OCI-LY7 (cell line): Measurements from ENCODE around the gene GSTK1. TPM values are rescaled to one million over a fixed set of nuclear protein-coding genes. Genes with fewer than 3 reads are reported as not detected.

Source experiments
- BruUV-seq: library from RNA; stranded (reverse); fragments of 400-500 nt; replicated peaks from 2 replicates; lab custom pipeline; 2021; lab: Mats Ljungman, UMichigan
- CTCF ChIA-PET: fragments of 300-600 bp; sonication (Branson Sonifier 250); formaldehyde crosslinking; loops from one replicate; lab custom pipeline; 2022; ENCODE audit warnings: antibody characterized with exemption; ENCODE audit not compliant: unreplicated experiment; lab: Charles Lee
- POLR2A ChIA-PET: fragments of 300-600 bp; sonication (Branson Sonifier 250); formaldehyde crosslinking; loops from one replicate; lab custom pipeline; 2022; ENCODE audit warnings: antibody characterized with exemption; lab: Charles Lee
- DNase-seq: peaks from one replicate; pipeline ENCODE4 v3.0.0-alpha.2; 2015; ENCODE audit warnings: low spot score
- H2AFZ ChIP-seq: fragments of 200-600 bp; sonication (generic), shearing (Covaris generic); 2 replicates; pipeline ENCODE4 v1.6.1; 2014; ENCODE audit warnings: mild to moderate bottlenecking, antibody characterized with exemption, low read length, moderate library complexity
- H3K27ac ChIP-seq: fragments of 200-600 bp; sonication (generic); 2 replicates; pipeline ENCODE4 v1.5.1; 2014; ENCODE audit warnings: mixed run types, low read depth, mild to moderate bottlenecking, moderate library complexity, low read length, inconsistent platforms; ENCODE audit not compliant: poor library complexity, severe bottlenecking
- H3K36me3 ChIP-seq: fragments of 200-600 bp; sonication (generic); 2 replicates; pipeline ENCODE4 v1.6.1; 2014; ENCODE audit warnings: mild to moderate bottlenecking, antibody characterized with exemption, low read length, moderate library complexity, mixed read lengths; ENCODE audit not compliant: insufficient read depth
- H3K4me1 ChIP-seq: fragments of 200-600 bp; sonication (generic); 2 replicates; pipeline ENCODE4 v1.5.1; 2014; ENCODE audit warnings: mild to moderate bottlenecking, low read length; ENCODE audit not compliant: insufficient read depth, poor library complexity, severe bottlenecking
- H3K4me2 ChIP-seq: fragments of 200-600 bp; sonication (generic); 2 replicates; pipeline ENCODE4 v1.6.1; 2014; ENCODE audit warnings: mild to moderate bottlenecking, low read length
- H3K4me3 ChIP-seq: fragments of 200-600 bp; sonication (generic); 2 replicates; pipeline ENCODE4 v1.5.1; 2014; ENCODE audit warnings: mild to moderate bottlenecking, low read depth, low read length; ENCODE audit not compliant: poor library complexity, severe bottlenecking
- H3K79me2 ChIP-seq: fragments of 200-600 bp; sonication (generic); 2 replicates; pipeline ENCODE4 v1.6.1; 2016; ENCODE audit warnings: low read depth, mild to moderate bottlenecking, low read length, moderate library complexity, mixed read lengths; ENCODE audit not compliant: insufficient read depth
- H3K9me2 ChIP-seq: fragments of 200-600 bp; sonication (generic); 2 replicates; pipeline ENCODE4 v1.6.1; 2016; ENCODE audit warnings: mild to moderate bottlenecking, low read length, mixed read lengths; ENCODE audit not compliant: insufficient read depth
- H3K9me3 ChIP-seq: fragments of 200-600 bp; sonication (generic); 2 replicates; pipeline ENCODE4 v1.6.1; 2014; ENCODE audit warnings: mild to moderate bottlenecking, mixed run types, low read length, mixed read lengths
- H4K20me1 ChIP-seq: fragments of 200-600 bp; sonication (generic); 2 replicates; pipeline ENCODE4 v1.6.1; 2014; ENCODE audit warnings: mild to moderate bottlenecking, antibody characterized with exemption, low read length, moderate library complexity, mixed read lengths; ENCODE audit not compliant: insufficient read depth
- EZH2phosphoT487 ChIP-seq: fragments of 200-600 bp; sonication (generic); IDR thresholded peaks from 2 replicates; pipeline ENCODE4 v1.6.1; 2018; ENCODE audit warnings: low read depth, borderline replicate concordance, mild to moderate bottlenecking, mixed run types, antibody characterized with exemption, low read length, moderate library complexity, mixed read lengths
- intact Hi-C: fragments of 100-400 bp; cut with micrococcal nuclease; formaldehyde crosslinking; loops from one replicate; pipeline ENCODE4 v1.10.0; 2022; ENCODE audit not compliant: unreplicated experiment
- total RNA-seq, 2 experiments: library from RNA; depleted of rRNA in 1 of 2; stranded (reverse); fragments of >200 nt in 1 of 2; shearing (Covaris generic) in 1 of 2; gene quantifications; 2 replicates each; pipeline ENCODE4 v1.2.3, GENCODE V29; 2014 to 2022
- TF ChIP-seq, protein P1 (sequence below): fragments of 200-600 bp; sonication (generic); conservative IDR thresholded peaks from 2 replicates; pipeline ENCODE4 v1.5.1; 2014; ENCODE audit warnings: mild to moderate bottlenecking, antibody characterized with exemption, low read length, moderate library complexity, mixed read lengths

GSTK1 gene
- total RNA-seq, 2 experiments from 2014 or later, result 37.8 to 41.6 TPM

DNA sequence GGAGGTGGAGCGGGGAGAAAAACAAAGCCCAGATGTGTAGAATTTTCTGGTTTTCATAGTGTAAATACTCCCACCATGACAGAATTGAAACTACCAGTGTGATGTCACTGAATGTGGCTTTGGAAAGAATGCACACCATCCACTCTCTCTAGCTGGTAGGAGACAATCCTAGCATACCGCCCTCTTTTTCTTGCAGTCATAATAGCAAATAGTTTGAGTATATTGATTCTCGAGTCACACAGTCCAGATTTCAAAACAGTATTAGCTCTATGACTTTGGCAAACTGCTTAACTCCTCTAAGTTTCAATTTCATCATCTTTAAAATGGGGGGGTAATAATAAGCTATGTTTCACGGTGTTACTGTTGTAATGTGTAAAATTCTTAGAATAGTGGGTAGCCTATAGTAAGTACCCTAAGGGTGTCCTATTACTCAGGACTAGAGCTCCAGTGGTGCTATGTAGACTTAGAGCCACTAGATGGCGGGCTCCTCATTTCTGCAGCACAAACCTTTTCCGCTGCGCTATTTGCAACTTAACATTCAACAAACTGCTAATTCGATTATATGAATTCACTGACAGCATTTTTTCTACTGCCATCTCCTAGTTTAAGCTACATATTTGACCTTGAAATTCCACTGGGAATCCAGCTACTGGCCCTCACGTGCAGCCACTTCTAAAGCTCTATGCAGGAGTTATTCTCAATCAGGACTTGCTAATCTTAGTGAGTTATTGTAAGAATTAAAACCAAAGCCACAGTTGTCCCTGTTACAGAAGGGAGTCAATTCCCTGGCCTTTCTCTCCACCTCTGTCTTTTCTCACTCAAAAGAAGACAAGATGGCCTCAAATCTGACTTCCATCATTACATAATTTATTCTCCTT is 22.7 kb upstream of the GSTK1 start:
- BruUV-seq, result no TSS peak
- Histone ChIP-seq H3K79me2 (no peaks in the 10 kb centered on the region), H3K4me2 (no peak overlapping the region), H3K9me2 (no peaks in the 10 kb centered on the region), H3K27ac (no peak overlapping the region), H3K9me3 (peaks cover 12% of the 10 kb centered on the region; the same call in 1 of the 2 replicates), H3K4me3 (no peak overlapping the region), H2AFZ (no peak overlapping the region), H4K20me1 (no peaks in the 10 kb centered on the region), H3K4me1 (no peaks in the 10 kb centered on the region), H3K36me3 (no peaks in the 10 kb centered on the region)
- intact Hi-C loops, result loop anchor here (1.0 kb wide), 2 partner anchors 65 to 176 kb away; no protein-coding TSS in a partner anchor
- ChIA-PET CTCF (interaction anchor here (0.7 to 1.5 kb wide), 7 partner anchors 9 to 175 kb away, joined by 3 to 6 read pairs (median 4); no protein-coding TSS in a partner anchor), POLR2A (interaction anchor here (0.5 to 1.8 kb wide), 9 partner anchors 8 to 380 kb away, joined by 3 to 7 read pairs (median 4); no protein-coding TSS in a partner anchor)
- TF ChIP-seq, protein P1, sequence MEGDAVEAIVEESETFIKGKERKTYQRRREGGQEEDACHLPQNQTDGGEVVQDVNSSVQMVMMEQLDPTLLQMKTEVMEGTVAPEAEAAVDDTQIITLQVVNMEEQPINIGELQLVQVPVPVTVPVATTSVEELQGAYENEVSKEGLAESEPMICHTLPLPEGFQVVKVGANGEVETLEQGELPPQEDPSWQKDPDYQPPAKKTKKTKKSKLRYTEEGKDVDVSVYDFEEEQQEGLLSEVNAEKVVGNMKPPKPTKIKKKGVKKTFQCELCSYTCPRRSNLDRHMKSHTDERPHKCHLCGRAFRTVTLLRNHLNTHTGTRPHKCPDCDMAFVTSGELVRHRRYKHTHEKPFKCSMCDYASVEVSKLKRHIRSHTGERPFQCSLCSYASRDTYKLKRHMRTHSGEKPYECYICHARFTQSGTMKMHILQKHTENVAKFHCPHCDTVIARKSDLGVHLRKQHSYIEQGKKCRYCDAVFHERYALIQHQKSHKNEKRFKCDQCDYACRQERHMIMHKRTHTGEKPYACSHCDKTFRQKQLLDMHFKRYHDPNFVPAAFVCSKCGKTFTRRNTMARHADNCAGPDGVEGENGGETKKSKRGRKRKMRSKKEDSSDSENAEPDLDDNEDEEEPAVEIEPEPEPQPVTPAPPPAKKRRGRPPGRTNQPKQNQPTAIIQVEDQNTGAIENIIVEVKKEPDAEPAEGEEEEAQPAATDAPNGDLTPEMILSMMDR, result peak; percentile 98
- no peak for TF ChIP-seq EZH2phosphoT487
- DNase-seq, result peak; percentile 74

DNA sequence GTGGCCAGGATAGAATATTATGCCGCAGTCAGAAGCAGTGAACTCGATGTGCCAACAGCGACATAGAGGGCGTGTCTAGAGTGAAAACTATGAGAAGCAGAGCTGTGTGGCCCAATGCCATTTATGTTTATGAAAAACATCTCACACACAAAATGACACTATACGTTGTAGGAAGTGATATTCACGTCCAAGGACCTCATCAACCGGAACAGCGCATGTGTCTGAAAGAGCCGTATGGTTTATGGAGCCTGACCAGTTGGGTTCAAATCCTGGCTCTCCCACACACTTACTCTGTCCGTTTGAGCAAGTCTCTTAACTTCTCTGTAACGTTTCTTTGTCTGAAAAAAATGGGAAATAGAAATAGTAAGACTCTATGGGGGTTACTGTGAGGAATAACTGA is 20.9 kb upstream of the GSTK1 start:
- BruUV-seq, result no TSS peak
- no peaks in the 10 kb centered on the region for H3K9me2 ChIP-seq
- H3K79me2 ChIP-seq, result no peaks in the 10 kb centered on the region

More for the DNA sequence above, 20.9 kb upstream of the GSTK1 start:
- no peak overlapping the region for H3K4me3 ChIP-seq
- no peak for DNase-seq
- H3K9me3 ChIP-seq, result no peaks in the 10 kb centered on the region
- no peaks in the 10 kb centered on the region for H3K4me1 ChIP-seq
- H3K27ac ChIP-seq, result no peak overlapping the region
- no peak overlapping the region for H3K4me2 ChIP-seq
- H4K20me1 ChIP-seq, result no peaks in the 10 kb centered on the region
- ChIA-PET CTCF (no interaction called here), POLR2A (interaction anchor here (0.6 to 0.7 kb wide), 2 partner anchors 135 to 638 kb away, joined by 3 read pairs; no protein-coding TSS in a partner anchor)
- H3K36me3 ChIP-seq, result no peaks in the 10 kb centered on the region
- intact Hi-C loops, result no loop called here
- TF ChIP-seq, protein P1, result no peak
- TF ChIP-seq EZH2phosphoT487, result no peak
- no peak overlapping the region for H2AFZ ChIP-seq
